Stimulated activated CD4-positive, alpha-beta T cell treated with anti-CD3 and anti-CD28 coated beads, Interleukin-15, amount 100 ng/mL, for 24 hours (primary cell): ENCODE data around the gene FAXC.
A peak's percentile ranks its signal among the peaks of the same experiment; 100 is the strongest.
"Not testable (repeated sequence)": the region's sequence is repeated elsewhere in the genome, so short reads cannot be mapped to it uniquely, and the experiment has no call there.

Experiments
- DNase-seq: peaks from one replicate; pipeline ENCODE4 v3.0.0-alpha.2; 2020

Gene FAXC

DNA sequence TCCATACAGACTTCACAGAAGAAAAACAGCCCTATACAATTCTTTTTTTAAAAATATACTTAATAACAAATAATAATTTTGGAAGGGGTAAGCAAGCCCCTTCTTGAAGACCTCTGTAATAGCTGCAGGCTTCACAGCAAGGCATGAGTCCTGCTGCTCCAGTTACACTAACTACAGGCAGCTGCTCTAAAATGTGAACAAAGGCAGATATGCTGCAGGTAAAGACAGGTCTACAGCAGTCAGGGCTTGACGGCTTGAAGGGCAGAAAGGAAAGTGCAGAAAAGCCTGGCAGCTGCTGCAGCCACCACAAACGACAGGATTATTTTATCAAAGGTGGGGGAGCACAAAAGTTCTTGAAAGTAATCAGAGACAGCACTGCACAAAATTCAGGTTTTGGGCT, 11.3 kb downstream of the FAXC start:
- DNase-seq = no peak

DNA sequence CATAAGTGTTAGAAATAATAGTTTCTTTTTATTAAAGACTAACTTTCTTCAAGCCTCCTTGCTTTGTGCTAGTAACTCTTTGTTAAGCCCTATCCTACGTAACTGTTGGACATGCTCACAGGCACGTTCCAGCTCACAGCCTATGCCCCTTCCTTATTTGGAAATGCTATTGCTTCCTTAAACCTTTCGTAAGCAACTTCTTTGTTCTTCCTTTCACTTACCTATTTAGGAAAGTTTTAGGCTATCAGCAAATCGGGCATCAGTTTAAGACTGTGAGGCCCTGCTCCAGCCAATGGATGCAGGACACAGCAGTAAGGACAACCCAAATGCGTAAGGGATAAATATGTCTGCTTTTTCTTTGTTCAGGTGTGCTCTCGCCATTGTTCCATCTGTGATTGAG, 14.2 kb downstream of the FAXC start:
- not testable (repeated sequence) for DNase-seq

DNA sequence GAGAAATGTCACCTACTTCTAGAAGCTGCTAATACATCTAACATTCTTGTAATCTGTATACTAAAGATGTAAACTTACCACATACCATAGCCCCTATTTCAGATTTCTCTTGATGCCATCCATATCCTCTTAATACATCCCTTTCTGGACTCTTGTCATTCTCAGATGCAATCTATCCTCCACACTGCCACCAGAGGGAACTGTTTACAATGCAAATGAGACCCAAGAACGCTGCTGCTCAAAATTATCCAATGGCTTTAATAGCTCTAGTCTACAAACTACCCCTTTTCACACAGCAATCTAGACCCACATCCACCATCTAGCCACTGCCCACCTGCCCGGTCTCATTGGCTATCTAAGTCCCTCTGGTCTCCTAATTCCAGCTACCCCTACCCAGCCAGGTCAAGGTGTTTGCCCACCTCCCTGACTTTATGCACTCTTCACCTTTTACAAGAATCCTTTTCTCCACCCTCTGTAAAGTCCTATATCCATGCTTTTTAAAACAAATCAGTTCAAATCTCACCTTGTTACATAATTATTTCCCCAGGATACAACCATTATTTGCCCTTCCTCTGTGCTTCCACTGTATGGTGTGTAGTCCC, 14.8 kb downstream of the FAXC start:
- no peak for DNase-seq

DNA sequence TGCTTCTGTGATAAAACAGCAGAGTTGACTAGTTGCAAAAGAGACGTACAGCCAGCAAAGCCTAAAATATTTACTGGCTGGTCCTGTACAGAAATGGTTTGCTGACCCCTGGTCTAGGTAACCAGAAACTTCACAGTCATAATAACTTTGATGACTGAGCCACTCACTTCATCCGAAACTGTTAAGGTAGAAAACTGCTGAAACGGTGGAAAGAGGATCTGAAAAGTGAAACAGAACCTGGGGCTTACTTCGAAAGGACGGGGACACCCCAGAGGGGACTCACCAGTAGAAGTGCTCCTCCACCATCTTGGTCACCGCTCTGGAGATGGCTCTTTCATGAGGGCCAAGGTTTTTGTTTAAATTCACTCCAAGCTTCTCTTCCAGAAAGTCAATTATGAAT, 16.4 kb downstream of the FAXC start:
- no peak for DNase-seq

DNA sequence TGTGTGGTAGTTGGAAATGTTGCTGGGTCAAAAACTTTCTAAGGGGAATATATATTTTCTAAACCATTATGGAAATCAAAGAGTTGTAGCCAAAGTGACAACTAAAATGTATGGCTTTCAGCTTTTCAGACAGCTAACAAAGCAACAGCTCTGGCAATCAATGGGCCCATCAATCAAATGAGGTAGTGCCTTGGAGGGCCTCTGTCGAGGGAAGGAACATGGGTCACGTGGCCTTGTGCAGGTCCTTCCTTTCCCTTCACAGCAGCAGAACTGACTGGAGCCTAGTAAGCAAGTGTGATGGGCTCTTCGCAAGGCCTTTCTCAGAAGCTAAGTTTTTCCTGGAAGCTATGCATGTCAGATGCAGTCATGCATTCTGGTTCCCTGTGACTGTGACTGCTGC, 17.9 kb downstream of the FAXC start:
- DNase-seq = no peak

DNA sequence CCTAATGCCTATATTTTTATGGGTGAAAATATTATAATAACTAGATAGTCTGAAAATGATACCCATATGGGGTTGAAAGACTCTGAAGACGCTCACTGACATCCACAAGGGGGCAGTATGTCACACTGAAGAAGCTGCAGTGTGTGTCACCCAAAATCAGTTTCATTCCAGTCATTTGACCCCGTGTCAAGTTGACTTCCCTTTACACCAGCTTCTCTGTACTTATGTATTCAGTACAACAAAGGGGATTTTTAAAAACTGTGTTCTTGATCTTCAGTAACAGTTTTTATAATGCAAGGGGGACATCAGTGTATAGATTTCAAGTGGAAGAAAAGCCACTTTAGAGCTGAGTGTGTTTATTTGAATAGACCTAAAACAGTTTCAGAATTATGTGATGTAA, 19.3 kb downstream of the FAXC start:
- DNase-seq = peak; percentile 73

DNA sequence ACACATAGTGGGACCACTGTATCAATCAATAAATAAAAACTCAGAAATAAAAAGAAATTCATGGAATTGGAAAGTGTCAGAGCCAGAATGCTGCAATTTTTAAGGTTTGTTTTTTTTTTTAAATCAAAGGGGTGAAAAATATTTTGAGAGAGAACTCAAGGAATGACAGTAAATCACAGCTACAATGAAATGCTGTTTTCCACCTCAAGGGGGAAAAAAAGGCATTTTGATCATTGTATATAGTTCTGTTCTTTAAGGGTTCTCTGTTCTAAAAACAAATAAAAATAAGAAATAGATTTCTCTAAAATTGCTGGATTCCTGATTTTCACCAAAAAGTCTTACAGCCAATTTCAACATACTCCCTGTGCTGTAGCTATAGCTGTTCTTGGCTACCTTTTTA, 24.5 kb downstream of the FAXC start:
- DNase-seq = no peak

DNA sequence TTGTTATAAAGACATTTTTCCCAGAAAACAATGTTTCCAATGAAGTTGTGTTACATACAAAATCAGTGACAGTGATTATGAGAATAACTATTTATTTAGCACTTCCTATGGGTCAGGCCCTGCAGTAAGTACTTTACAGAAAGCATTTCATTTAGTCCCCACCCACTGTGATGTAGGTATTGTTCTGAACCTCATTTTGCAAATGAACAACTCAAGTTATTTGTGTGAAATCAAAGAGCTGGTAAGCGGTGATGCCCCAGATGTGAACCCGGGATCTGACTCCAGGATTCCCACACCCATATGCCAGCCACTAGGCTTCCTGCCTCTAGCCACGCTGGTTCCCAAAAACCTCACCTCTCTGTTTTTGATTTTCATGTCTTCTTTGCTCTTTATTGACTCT, 30.9 kb downstream of the FAXC start:
- no peak for DNase-seq

DNA sequence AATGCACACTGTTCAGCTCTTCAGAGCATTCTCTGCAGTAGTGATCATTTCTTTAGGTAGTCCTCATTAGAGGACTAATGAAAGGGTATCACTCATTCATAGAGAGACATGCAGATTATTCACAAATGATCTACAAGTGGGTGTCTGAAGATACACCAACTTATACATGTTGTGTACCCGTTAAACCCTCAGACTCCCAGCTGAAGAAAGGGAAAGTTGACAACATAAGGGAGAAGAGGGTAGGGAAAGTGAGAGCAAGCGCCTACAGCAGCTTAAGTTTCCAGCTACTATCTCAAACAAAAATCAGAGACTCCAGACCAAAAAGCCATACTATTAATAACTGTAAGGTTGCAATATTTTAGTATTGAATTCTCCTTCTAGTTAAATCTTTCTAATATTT, 37.1 kb downstream of the FAXC start:
- DNase-seq = no peak

DNA sequence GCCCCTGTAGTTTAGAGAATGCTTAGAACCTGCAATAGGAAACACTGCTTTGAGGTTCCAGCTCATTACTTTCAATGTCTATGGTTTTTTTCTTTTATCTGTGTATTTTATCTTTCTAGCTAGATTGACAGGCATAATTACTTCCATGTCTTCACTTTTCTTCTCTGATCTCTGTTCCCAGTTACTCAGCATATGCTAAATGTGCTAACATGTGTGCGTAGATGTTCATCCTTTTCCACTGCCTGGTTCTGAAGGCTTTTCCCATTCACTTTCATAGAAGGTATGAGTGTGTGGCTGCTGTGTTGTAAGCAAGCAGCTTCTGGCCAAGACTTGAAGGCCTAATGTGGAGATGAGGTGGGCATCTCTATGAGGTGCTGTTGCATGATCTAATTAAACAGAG, 38.9 kb downstream of the FAXC start:
- no peak for DNase-seq

DNA sequence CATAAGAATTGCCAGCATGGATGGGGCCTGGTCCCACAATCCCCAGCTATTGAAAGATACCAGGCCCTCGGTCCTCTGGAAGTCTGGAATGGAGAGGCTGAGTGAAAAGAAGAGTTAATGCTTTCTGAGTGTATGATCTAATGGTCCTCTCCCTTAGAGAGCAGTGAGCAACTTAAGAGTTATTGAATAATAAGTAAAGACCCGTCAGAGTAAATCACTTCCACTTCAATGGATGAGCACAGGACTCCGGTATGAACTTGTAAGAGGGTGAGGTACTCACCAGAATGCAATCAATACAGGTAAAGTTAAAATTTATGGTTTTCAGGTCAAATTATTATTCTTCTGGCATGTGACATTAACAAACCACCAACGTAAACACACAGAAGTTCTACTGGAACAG, 39.9 kb downstream of the FAXC start:
- no peak for DNase-seq

DNA sequence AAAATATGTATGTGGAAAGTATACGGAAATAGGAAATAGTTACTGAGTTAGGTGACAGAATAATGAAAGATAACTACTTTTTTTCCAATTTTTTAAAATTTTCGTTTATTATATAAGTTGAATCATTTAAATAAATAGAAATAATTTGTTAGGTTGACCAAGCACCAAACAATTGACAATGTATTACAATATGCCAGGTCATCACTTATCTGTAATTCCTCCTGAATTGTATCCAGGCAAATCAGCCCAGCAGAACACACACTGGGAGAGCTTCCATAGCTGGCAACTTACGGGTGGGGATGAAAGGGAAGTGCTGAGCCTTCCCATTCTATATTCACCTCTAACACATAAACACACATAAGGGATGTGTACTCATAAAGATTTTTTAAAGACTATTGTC, 40.7 kb downstream of the FAXC start:
- DNase-seq = no peak

DNA sequence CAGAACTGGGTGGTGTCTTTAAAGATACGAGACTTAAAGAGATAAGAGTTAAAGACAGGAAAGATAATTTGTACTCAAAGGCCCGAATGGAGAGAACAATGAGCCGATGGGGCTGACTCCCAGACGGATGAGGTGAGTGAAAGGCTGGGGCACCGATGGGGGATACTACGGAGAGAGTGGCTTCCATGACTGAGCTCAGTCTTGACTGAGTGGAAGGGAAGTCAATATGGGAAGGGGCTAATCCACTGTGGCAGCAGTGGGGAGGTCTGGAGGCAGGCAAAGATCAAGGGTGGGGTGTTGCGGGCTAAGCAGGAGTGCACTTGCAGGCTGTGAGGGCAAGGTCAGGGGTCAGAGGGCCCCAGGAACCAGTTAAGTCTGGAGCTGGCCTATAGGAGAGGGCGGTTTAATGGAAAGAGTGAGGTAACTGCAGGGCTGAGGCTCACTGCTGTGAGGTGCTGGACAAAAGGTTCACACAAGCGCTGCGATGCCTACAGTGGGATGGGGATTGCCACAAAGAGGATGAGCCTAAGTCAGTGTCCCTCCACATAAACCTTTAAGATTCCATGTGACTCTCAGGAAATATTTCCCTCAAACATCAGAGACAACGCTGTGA, 42.1 kb downstream of the FAXC start:
- DNase-seq = no peak

DNA sequence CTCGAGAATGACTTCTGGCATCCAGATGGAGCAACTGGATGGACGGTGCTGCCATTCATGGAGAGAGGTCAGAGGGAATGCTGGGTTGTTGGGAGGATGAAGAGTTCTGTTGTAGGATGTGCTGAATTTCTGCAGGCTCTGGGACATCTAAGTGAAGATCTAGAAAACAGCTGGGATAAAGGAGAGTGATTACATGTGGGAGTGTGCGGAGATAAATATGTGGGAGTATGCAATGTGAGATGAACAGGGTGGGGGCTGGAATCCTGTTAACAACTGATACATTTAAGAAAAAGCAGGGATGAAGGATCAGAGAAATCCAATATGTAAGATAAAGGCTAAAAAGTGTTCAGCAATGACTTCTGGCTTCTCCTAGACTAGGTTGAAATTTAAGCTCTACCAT, 43.1 kb downstream of the FAXC start:
- no peak for DNase-seq

DNA sequence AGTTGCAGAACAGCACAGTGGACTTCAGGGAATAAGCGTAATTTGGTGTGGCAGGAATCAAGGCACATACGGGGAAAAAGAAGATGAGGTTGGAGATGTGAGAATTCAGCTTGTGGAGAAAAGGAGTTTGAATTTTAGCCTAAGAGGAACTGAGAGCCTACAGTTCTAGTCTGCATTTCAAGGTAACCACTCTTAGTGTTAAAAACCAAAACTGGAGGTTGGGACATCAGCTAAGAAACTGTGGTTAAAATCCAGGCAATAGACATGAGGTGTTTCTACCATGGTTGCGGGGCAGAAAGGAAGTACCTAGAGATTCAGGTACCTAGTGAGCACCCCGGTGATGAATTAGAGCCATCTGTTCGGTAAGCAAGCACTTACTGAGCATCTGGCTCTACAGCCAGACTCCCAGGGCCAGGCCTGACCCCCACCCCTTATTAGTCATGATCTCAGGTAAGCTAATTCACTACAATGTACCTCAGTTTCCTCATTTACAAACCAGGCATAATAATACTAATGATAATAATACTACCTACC, 44.4 kb downstream of the FAXC start:
- no peak for DNase-seq

DNA sequence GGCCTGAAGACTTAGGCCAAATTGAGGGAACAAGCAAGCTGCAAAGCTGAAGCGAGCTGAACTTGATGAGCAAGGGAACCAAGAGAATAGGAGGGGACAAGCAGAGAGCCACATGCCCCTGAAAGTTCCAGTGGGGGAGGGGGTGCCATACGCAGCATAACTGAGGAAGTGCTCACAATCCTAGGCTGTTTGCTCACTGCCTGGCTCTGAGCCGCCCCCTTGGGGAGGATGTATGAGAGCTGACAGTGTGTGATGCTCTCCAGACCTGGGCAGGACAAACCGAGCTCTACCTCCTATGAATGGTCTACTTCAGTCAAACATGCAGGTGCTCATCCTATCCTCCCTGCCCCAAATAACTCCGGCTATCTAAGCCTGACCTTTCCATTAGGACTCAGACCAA, 52.1 kb downstream of the FAXC start:
- DNase-seq = no peak

DNA sequence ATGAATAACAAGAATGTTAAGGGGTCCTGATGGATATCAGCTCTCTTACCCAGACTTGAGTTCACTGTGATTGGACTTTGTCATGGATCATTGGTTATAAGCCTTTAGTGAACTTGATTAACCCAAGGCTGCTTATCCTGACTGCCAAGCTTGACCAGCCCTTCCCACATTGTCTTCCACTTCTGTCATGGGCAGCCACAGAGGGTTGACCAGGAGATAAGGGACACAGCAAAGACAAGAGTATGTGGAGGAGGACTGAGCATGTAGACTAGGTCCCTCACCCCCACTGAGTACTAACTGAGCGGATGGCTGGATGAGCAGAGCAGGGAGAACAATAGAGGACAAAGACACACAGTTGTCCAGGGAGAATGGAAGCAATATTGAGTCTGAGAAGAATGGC, 52.5 kb downstream of the FAXC start:
- no peak for DNase-seq

DNA sequence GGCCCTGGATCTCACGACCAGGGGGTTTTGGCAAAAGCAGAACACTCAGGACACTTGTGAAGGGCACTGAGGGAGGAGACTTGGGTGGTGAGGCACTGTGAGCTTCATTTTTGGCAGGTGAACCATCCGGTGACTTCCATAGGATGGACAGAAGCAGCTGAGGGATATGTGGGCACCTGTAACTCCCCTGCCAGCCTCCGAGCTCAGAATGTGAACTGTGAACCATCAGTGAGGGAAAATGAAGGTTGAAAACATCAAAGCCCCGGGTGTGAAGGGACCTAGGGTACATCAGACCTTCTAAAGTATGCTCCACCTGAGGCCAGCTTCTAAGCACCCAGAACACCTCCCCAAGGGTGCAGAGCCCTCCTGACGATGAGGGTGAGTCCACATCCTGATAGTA, 53.2 kb downstream of the FAXC start:
- no peak for DNase-seq

DNA sequence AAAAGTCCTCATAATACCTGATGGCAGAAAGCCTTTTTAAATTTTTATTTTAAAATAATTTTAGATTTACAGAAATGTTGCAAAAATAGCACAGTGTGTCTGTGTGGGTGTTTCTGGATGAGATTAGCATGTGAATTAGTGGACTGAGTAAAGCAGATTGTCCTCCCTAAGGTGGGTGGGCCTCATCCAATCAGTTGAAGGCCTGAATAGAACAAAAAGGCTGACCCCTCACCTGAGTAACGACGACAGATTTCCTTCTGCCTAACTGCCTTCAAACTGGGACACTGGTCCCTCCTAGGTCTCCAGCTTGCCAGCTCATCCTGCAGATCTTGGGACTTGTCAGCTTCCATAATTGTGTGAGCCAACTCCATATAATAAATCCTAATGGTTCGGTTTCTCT, 54.2 kb downstream of the FAXC start:
- no peak for DNase-seq

DNA sequence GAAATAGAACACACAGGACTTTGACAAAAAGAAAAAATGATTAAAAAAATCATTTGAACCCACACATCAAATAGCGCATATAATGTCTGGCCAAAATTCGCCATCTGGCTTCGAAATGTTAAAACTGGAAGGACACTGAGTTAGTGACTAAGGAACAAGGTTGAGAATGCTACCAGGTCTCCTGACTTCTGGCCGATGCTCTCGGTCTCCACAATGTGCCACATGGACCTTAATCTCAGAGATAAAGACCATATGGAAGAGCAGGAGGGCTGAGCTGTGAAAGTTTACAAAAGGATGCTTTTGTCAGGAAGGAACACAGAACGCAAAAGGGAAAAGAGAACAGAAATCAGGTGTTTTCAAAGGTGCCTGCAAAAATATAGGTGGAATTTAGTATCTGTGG, 54.7 kb downstream of the FAXC start:
- no peak for DNase-seq

DNA sequence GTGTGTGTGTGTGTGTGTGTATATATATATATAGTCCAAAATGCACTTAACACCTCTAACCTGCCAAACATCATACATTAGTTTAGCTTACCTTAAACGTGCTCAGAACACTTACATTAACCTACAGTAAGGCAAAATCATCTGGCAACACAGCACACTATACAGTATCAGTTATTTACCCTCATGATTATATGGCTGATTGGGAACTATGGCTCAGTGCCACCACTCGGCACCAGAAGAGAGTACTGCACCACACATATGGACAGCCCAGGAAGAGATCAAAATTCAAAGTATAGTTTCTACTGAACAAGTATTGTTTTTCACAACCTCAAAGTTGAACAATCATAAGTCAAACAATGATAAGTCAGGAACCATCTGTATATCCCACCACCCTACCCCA, 59.8 kb downstream of the FAXC start:
- no peak for DNase-seq

DNA sequence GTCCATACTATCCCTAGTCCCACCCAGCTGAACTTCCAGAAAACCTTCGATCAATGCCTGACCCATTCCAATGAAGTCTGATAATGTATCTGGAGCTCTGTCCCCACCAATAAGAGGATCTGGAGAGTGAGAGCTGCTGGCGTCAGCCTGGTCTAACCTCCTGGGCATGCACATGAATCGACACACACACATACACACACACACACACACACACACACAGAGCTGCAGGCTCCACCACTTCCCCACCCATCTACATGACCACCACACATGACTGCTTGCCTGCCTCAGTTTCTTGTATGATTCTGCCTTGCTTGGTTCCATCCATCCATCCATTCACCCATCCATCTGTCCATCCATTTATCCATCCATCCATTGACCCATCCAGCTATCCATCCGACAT, 60.8 kb downstream of the FAXC start:
- no peak for DNase-seq

DNA sequence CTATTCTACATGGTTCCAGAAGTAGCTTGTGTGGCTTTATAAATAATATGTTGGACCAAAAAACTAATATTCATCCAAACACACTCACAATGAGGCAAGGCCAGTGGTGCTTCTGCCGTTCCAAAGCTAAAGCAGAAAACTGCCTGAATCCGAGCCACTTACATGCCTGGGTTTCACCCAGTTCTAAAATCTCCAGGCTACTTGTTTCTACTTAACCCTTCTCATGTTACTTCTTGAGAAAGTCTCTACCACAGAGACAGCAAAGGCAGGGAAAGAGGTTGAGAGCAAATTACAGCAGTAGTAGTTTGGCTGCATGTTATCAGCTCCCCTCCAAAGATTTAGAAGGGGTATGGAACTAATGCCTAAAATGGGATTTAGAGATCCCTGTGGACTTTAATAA, 62.0 kb downstream of the FAXC start:
- no peak for DNase-seq

DNA sequence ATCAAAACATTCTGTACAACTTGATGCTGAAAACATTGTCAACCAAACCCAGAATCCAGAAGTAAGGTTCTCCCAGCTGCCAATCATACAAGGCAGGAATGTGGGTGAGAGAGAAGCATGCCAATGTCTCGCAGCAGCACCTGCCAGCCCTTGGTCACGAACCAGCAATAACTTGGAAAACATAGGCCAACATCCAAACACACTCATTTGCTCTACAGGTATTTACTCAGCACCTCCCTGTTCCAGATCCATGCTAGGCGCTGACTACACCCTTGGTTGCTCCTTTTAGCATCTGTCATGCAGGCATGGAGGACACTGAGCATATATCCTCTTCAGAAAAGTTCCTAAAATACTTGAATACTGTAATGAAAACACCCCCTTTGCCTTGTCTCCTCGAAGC, 63.6 kb downstream of the FAXC start:
- no peak for DNase-seq

DNA sequence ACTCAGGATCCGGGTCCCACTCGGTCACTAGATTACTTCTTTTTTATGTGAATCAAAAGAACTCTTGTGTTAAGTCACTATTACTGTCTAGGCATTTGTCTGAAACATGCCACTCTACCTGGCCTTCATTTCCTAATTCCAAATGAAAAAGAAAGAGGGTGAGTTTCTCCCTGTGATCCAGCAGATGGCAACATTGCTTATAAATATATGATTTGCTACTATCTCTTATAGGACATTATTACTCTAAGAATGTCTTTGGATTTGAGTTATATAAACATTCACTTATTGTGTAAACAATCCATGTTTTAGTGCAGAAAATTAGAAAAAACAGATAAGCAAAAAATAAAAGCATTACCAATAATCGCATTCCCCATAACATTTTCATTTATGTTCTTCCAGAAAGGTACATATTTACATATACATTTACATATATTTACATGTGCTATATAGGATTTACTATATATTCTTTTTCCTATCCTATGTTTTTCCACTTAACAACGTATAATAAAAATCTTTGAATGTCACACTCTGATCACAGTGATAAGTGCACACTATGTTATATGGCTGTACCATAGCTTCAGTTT, 66.9 kb downstream of the FAXC start:
- DNase-seq = no peak
